Activated naive CD4-positive, alpha-beta T cell treated with Interleukin-2 at 50 U/mL for 16 hours (primary cell): ENCODE measurements around the gene TMEM217.

Source experiments
- DNase-seq: peaks from one replicate; pipeline ENCODE4 v3.0.0-alpha.2; 2020

TMEM217 gene

GRCh38 chr6:37243131-37243815, 14.7 kb downstream of the TMEM217 start:
- DNase-seq = no peak

DNA sequence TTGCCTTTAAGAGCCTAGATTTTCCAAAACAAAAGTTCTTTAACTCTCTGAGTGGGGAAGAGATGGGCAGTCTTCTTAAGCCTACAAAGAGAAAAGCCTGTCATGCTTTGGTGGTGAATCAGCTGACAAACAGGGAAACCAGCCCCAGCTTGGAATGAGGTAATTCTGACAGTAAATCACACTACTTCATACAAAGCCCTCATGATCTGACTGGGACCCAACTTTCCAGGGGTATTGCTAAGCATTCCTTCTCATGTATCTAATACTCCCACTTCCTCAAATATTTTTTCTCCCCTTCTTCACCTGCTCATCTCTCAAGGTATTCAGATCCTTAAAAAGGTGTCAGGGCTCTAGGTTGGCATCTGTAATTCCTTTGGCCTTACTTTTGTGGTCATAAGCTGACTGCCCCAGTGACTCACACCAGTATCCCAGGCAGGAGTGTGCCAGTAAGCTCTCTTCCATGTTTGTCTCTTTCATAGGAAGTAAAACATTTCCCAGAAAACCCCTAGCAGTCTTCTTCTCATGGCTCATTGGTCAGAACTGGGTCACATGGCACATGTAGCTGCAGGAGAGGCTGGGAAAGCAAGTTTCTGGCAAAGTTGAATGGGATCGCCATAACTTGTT, 15.4 kb downstream of the TMEM217 start:
- DNase-seq = no peak

GRCh38 chr6:37241775-37242428, 16.0 kb downstream of the TMEM217 start:
- no peak for DNase-seq

GRCh38 chr6:37241131-37241530, 16.8 kb downstream of the TMEM217 start:
- DNase-seq = no peak

GRCh38 chr6:37239950-37240713, 17.8 kb downstream of the TMEM217 start:
- DNase-seq = peak; percentile 84

GRCh38 chr6:37239526-37239925, 18.4 kb downstream of the TMEM217 start:
- DNase-seq = no peak

GRCh38 chr6:37238381-37238780, 19.6 kb downstream of the TMEM217 start:
- no peak for DNase-seq

- DNase-seq = no peak
Observed at GRCh38 chr6:37237789-37238188, 20.2 kb downstream of the TMEM217 start.

- DNase-seq = no peak
Observed at GRCh38 chr6:37236921-37237320, 21.0 kb downstream of the TMEM217 start.

- DNase-seq = no peak
Observed at GRCh38 chr6:37233541-37233940, 24.4 kb downstream of the TMEM217 start.

DNA sequence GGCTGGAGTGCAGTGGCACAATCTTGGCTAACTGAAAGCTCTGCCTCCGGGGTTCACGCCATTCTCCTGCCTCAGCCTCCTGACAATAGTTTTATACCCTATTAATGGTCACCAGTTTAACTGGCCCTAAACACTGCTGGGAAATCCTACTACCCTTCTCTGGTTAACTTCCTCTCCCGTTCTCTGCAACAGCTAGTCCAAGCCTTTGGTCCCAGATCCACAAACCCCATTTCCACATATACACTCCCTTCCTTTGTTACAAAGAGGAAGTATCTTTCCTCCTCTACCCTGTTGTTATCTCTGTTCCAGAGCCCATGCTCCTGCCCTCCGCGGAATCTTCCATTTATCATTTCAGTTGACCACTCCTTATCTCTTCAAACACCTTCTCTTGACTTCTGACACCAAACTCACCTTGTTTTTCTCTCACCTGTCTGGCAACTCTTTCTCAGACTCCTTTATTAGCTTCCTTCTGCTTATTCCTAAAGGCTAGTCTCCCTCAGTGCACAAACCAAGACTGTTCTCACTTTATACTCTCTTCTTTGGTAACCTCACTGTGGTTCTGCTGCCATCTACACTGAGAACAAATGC, 25.4 kb downstream of the TMEM217 start:
- no peak for DNase-seq

- no peak for DNase-seq
Observed at GRCh38 chr6:37230104-37230503, 27.8 kb downstream of the TMEM217 start.

DNA sequence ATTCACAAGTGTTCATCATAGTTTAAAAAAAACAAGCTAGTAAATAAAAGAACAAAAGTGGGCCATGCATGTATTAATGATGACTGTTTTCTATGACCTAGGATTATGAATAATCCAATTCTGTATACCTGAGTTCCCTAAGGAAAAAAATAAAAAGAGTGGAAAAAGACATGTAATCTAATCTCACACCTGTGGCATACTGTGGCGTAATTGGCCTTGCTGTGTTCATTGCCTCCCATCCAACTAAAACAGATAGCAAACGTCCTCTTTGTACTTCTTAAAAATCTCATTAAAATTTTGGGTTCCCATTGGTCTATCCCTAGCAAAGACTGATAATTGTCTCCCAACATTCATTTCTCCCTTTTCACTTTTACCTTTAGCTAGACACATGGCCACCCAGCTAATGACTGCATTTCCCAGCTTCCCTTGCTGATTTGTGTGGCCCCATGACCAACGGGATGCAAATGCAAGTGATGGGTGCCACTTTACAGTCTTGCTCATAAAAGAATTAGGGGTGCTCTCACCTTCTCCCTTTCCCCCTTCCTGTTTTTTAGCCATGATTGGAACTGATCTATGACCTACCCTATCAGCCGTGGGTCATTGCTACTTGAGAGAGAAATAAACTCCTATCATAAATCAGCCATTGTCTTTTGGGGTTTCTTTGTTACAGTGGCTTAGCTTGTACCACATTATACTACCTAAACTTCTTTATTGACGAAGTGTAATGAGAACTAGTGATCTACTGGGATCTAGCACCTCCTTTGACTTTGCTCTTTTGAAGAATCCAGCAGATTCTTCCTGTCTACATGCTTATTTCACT, 32.4 kb downstream of the TMEM217 start:
- no peak for DNase-seq

DNA sequence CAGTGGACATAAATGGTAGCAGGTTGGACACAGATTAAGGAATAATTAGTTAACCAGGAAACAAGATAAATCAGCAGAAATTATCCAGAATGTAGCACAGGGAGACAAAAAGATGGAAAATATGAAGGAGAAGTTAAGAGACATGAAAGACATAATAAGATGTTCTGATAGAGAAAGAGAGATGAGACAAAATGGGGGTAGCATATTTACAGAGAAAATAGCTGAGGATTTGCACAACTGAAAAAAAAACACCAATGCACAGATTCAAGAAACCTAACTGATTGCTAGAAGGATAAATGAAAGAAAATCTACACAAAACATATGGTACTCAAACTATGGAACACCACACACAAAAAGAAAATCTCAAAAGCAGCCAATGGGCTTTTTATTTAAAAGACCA, 35.0 kb downstream of the TMEM217 start:
- DNase-seq = no peak

- peak; percentile 71 for DNase-seq
Observed at GRCh38 chr6:37222125-37222967, 35.6 kb downstream of the TMEM217 start.

DNA sequence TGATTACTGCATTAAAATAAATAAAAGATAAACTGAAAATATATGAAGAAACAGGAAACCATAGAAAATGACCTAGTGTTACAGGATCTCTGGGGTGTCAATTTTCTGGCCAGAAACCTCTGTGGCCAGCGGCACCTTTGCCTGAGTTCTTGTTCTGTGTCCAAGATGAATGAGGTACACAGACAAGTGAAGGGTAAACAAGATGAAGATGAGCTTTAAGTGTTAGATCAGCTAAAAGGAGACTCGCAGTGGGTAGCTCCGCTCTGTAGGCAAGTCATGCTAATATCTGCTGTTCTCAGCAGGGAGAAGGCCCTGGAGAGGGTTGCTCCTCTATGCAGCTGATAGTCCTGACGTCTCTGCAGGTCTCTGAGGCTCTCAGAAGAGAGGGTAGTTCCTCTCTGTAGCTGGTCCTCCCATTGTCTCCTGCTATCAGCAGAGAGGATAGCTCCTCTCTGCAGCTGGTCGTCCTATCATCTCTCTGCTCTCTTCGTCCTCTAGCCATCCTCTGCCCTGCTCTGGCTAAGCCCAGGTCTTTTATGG, 36.3 kb downstream of the TMEM217 start:
- no peak for DNase-seq

GRCh38 chr6:37218511-37218910, 39.4 kb downstream of the TMEM217 start:
- DNase-seq = no peak

- no peak for DNase-seq
Observed at GRCh38 chr6:37218061-37218460, 39.9 kb downstream of the TMEM217 start.

- DNase-seq = no peak
Observed at GRCh38 chr6:37212268-37212667, 45.7 kb downstream of the TMEM217 start.

DNA sequence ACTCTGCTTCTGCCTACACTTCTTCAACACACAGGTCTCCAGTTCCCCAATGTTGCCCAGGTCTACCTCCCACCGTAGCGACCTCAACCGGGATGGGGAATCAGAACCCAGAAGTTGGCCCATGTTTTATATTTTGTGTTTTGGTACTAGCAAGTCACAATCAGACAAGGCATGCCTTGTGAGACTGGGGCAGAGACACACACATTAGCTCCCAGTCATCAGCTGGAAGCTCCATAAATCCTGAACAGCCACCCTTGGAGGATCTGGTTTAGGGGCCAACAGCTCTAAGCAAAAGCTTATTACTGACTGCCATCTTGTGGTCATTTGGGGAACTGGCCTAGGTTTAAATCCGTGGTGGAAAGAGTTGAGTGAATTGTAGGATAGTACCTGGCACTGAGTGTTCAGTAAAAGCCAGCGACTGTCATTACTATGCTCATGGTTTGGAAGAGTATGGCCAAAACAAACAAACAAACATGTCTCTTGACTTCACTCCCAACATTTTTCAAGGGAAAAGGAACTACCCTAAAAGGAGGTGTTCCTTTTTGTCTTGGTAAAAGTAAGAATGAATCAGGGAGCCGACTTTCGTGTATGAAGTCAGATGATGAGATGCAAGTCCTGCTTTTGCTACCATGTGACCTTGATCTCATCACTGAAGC, 47.5 kb downstream of the TMEM217 start:
- peak; percentile 75 for DNase-seq
